ENCODE data around the gene OGFOD2. TPM values are rescaled to one million over a fixed set of nuclear protein-coding genes. Genes with fewer than 3 reads are reported as not detected.

The OGFOD2 gene
- total and polyA plus RNA-seq, 9 of the 15 experiments (the other 6 are each of a cell fraction or from before 2014, with no cell fraction given): 1.4 to 111 (median 18.5) TPM

DNA sequence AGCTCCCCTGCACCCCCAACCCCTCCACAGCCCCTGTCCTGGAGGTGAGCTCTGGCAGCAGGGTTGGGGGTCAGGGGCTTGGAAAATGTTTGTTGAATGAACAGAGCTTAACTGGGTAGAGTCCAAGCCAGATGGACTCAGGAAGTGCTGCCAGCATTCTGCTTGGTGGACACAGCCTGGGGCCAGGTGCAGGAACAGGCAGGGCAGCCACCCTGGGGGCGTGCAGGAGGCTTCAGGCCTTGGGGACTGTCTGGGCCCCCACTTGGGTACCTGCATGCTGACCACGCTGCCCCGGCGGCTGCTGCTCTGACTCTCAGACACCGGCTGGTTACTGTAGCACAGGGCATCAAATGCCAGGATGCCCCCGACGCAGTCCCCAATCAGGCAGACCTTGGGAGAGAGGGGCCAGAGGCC, 21.2 kb downstream of the OGFOD2 start:
- H3K27me3 ChIP-seq (ENCODE audit: control insufficient read depth in 2 of 2, insufficient read depth in 2 of 2, low read length in 2 of 2): no peaks in the 10 kb centered on the region
- in situ Hi-C loops (cut with MboI): no loop called here
- H3K79me2 ChIP-seq (ENCODE audit: control insufficient read depth, insufficient read depth, low read length): no peaks in the 10 kb centered on the region
- no peak overlapping the region for H3K27ac ChIP-seq (ENCODE audit: extremely low read depth, low read depth, low read length)
- H3K9ac ChIP-seq (ENCODE audit: insufficient read depth in 1 of 2, low read depth in 2 of 2, low read length in 2 of 2): no peak overlapping the region
- H3K4me2 ChIP-seq (ENCODE audit: insufficient read depth, low read length): no peak overlapping the region
- no peak for DNase-seq (ENCODE audit: extremely low read depth in 1 of 4, low spot score in 3 of 4)
- CTCF ChIA-PET (ENCODE audit: low intra/inter-chr PET ratio): no interaction called here
- no peaks in the 10 kb centered on the region for H3K9me3 ChIP-seq (replicated peaks; ENCODE audit: control insufficient read depth, insufficient read depth, low read depth, low read length)
- intact Hi-C loops (cut with micrococcal nuclease): no loop called here
- H3K4me1 ChIP-seq (replicated peaks in 1 of 2; ENCODE audit: control insufficient read depth in 2 of 2, insufficient read depth in 2 of 2, low read length in 2 of 2): peaks cover 13 to 45% of the 10 kb centered on the region in 2 experiments
- H3K9me1 ChIP-seq (ENCODE audit: control insufficient read depth, insufficient read depth, low read length): no peaks in the 10 kb centered on the region
- ATAC-seq: no peak
- no peak for FAIRE-seq
- H3K4me3 ChIP-seq: no peak overlapping the region
- BruUV-seq (replicated peaks): no TSS peak
- 55% methylated on average over 4 of the region's 7 CpGs for WGBS (ENCODE audit: insufficient coverage, low coverage, missing lambda C conversion rate)
- H3K36me3 ChIP-seq (ENCODE audit: control insufficient read depth, insufficient read depth, low read length): no peaks in the 10 kb centered on the region
- no peak overlapping the region for H2AFZ ChIP-seq (ENCODE audit: low read depth, low read length)
- POLR2A ChIA-PET: no interaction called here
- no peaks in the 10 kb centered on the region for H4K20me1 ChIP-seq (replicated peaks; ENCODE audit: control insufficient read depth, insufficient read depth, low read length)
- no peak for TF ChIP-seq RBM39 (optimal IDR thresholded peaks at IDR 0.05; ENCODE audit: low read depth, low read length)

DNA sequence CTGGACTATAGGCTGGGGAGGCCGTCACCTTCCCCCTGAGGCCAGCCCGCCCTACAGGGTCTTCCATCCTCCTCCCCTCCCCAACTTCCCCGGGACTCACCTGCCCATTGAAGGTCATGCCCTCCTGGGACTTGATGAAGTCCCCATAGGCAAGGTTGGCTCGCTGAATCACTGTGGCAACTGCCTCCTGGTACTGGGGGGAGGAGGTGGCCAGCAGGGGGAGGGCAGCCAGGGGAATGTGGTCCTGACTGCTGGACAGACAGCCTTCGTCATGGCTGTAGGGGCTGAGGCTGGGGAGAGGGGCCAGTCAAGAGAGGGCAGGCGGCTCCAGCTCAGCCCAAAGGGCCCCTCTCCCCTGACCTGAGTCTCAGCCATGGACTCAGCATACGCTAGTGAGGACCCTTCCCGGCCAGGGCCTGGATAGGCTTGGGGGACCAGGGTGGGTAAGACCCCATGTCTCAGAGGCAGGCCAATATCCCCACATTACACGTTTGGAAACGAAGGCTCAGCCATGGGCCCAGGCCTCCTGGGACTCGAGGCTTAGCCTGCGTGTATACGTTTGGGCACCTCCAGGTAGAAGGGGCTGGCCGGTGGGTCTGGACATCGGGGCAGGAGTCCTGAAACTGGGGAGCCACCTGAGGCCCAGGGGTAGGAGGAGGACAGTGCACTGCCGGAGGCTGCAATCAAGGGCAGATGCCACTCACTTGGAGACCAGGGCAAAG, 21.7 kb downstream of the OGFOD2 start:
- no peaks in the 10 kb centered on the region for H4K20me1 ChIP-seq (replicated peaks; ENCODE audit: control insufficient read depth, insufficient read depth, low read length)
- DNase-seq (ENCODE audit: extremely low read depth in 1 of 4, low spot score in 3 of 4) (no peak), ATAC-seq (no peak; the same call in 2 of the 3 replicates), FAIRE-seq (no peak)
- H3K4me2 ChIP-seq (ENCODE audit: insufficient read depth, low read length): no peak overlapping the region
- H3K36me3 ChIP-seq (ENCODE audit: control insufficient read depth, insufficient read depth, low read length): no peaks in the 10 kb centered on the region
- H3K4me3 ChIP-seq: no peak overlapping the region
- no peak overlapping the region for H2AFZ ChIP-seq (ENCODE audit: low read depth, low read length)
- H3K79me2 ChIP-seq (ENCODE audit: control insufficient read depth, insufficient read depth, low read length): no peaks in the 10 kb centered on the region
- POLR2A ChIA-PET: no interaction called here
- intact Hi-C loops (cut with micrococcal nuclease): no loop called here
- H3K27me3 ChIP-seq (ENCODE audit: control insufficient read depth in 2 of 2, insufficient read depth in 2 of 2, low read length in 2 of 2): no peaks in the 10 kb centered on the region
- H3K27ac ChIP-seq (ENCODE audit: extremely low read depth, low read depth, low read length): no peak overlapping the region
- no peaks in the 10 kb centered on the region for H3K9me3 ChIP-seq (replicated peaks; ENCODE audit: control insufficient read depth, insufficient read depth, low read depth, low read length)
- in situ Hi-C loops (cut with MboI): no loop called here
- H3K9me1 ChIP-seq (ENCODE audit: control insufficient read depth, insufficient read depth, low read length): no peaks in the 10 kb centered on the region
- no TSS peak for BruUV-seq (replicated peaks)
- 0 out of 4 replicates have a peak overlapping the region, but pooled peaks of 1 of the 2 experiments have one; percentile 16 for H3K9ac ChIP-seq (ENCODE audit: insufficient read depth in 1 of 2, low read depth in 2 of 2, low read length in 2 of 2)
- H3K4me1 ChIP-seq (replicated peaks in 1 of 2; ENCODE audit: control insufficient read depth in 2 of 2, insufficient read depth in 2 of 2, low read length in 2 of 2): peaks cover 13 to 40% of the 10 kb centered on the region in 2 experiments
- WGBS (ENCODE audit: insufficient coverage, low coverage, missing lambda C conversion rate): 74% methylated on average over 12 of the region's 16 CpGs
- CTCF ChIA-PET (ENCODE audit: low intra/inter-chr PET ratio): no interaction called here
- TF ChIP-seq RBM15 (IDR thresholded peaks at IDR 0.05; ENCODE audit: insufficient read depth, low read length) (no peak), ZNF76 (CRISPR knock-in tag; IDR thresholded peaks at IDR 0.05; ENCODE audit: borderline replicate concordance) (no peak), SNIP1 (IDR thresholded peaks at IDR 0.05; ENCODE audit: low read depth) (no peak)
- TF ChIP-seq, protein P1, sequence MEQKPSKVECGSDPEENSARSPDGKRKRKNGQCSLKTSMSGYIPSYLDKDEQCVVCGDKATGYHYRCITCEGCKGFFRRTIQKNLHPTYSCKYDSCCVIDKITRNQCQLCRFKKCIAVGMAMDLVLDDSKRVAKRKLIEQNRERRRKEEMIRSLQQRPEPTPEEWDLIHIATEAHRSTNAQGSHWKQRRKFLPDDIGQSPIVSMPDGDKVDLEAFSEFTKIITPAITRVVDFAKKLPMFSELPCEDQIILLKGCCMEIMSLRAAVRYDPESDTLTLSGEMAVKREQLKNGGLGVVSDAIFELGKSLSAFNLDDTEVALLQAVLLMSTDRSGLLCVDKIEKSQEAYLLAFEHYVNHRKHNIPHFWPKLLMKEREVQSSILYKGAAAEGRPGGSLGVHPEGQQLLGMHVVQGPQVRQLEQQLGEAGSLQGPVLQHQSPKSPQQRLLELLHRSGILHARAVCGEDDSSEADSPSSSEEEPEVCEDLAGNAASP (IDR thresholded peaks at IDR 0.05): no peak
- TF ChIP-seq, protein P2, sequence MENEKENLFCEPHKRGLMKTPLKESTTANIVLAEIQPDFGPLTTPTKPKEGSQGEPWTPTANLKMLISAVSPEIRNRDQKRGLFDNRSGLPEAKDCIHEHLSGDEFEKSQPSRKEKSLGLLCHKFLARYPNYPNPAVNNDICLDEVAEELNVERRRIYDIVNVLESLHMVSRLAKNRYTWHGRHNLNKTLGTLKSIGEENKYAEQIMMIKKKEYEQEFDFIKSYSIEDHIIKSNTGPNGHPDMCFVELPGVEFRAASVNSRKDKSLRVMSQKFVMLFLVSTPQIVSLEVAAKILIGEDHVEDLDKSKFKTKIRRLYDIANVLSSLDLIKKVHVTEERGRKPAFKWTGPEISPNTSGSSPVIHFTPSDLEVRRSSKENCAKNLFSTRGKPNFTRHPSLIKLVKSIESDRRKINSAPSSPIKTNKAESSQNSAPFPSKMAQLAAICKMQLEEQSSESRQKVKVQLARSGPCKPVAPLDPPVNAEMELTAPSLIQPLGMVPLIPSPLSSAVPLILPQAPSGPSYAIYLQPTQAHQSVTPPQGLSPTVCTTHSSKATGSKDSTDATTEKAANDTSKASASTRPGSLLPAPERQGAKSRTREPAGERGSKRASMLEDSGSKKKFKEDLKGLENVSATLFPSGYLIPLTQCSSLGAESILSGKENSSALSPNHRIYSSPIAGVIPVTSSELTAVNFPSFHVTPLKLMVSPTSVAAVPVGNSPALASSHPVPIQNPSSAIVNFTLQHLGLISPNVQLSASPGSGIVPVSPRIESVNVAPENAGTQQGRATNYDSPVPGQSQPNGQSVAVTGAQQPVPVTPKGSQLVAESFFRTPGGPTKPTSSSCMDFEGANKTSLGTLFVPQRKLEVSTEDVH (IDR thresholded peaks at IDR 0.05; ENCODE audit: low read depth, partially characterized antibody): no peak

Data from K562 (cell line).